Measurements from ENCODE around the gene RAB11FIP4. TPM values are rescaled to one million over a fixed set of nuclear protein-coding genes. Genes with fewer than 3 reads are reported as not detected.

Gene RAB11FIP4
- total RNA-seq, 1 donor from 2014 or later: 21.2 TPM

DNA sequence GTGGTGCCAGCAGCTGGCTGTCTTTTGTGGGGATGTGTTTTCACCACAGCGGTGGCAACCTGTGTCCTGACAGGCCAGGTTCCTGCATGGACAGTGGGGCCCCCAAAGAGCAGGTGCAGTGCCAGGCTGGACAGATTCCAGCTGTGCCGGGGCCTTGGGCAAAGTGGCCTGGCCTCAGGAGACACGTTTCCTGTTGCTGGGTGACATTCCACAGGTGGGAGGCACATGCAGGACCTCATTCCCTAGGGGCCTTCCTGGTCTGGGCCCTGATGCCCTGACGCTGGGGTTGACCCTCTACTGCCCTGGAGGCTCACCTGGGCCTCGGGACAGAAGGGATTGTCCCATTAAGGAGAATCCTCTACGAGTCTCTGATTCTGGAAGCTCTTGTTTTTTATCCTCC lies 182.4 kb downstream of the RAB11FIP4 start:
- Mint-ChIP-seq H3K4me3 (no peak overlapping the region), H3K27ac (no peak overlapping the region), H3K4me1 (peaks cover 17% of the 10 kb centered on the region), H3K27me3 (ENCODE audit: low read depth) (no peaks in the 10 kb centered on the region), H3K36me3 (no peaks in the 10 kb centered on the region), H3K9me3 (no peaks in the 10 kb centered on the region)
- DNase-seq (ENCODE audit: low spot score in 2 of 2, unreplicated experiment in 2 of 2): no peak
- TF ChIP-seq, protein P1, sequence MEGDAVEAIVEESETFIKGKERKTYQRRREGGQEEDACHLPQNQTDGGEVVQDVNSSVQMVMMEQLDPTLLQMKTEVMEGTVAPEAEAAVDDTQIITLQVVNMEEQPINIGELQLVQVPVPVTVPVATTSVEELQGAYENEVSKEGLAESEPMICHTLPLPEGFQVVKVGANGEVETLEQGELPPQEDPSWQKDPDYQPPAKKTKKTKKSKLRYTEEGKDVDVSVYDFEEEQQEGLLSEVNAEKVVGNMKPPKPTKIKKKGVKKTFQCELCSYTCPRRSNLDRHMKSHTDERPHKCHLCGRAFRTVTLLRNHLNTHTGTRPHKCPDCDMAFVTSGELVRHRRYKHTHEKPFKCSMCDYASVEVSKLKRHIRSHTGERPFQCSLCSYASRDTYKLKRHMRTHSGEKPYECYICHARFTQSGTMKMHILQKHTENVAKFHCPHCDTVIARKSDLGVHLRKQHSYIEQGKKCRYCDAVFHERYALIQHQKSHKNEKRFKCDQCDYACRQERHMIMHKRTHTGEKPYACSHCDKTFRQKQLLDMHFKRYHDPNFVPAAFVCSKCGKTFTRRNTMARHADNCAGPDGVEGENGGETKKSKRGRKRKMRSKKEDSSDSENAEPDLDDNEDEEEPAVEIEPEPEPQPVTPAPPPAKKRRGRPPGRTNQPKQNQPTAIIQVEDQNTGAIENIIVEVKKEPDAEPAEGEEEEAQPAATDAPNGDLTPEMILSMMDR (IDR thresholded peaks at IDR 0.05; ENCODE audit: unreplicated experiment): no peak

DNA sequence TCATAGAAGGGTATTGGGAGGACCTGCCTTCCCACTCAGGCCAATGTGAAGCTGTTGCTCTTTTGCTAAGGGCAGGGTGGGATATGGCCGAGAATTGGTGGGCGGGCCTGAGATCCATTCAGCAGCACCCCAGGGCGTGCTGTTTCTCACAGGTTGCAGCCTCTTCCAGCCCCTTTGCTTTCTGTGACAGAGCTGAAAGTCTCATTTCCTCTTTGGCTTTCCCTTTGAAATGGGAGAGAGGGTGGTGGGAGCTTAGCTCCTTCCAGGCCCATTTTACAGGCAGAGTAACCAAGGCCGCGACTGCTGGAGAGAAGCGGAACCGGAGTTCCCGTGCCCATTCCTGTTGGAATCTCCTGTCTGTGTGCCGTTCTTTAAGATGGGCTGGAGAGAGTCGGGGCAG lies 183.0 kb downstream of the RAB11FIP4 start:
- TF ChIP-seq, protein P1 (IDR thresholded peaks at IDR 0.05; ENCODE audit: unreplicated experiment): no peak
- no peak for DNase-seq (ENCODE audit: low spot score in 2 of 2, unreplicated experiment in 2 of 2)
- peaks cover 23% of the 10 kb centered on the region for H3K4me1 Mint-ChIP-seq

DNA sequence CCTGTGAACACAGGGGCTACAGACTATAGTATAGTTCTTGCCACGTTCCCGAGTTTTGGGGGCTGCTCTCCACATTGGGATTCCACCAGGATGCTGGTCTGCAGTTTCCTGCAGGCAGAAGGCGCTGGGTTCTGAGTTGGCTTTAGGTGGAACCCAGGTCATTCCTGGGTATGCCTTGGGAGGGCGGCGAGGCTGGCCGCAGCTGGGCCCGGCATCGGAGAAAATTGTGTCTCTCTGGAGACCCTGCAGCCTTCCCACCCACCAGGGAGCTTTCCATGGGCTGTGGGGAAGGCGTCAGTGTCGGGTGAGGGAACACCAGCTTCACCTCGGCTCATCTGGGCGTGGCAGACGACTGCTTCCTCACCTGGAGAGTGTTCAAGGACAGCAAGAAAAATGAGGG lies 183.6 kb downstream of the RAB11FIP4 start:
- DNase-seq (ENCODE audit: low spot score in 2 of 2, unreplicated experiment in 2 of 2): no peak
- Mint-ChIP-seq H3K27ac (no peak overlapping the region), H3K4me3 (no peak overlapping the region), H3K9me3 (no peaks in the 10 kb centered on the region), H3K36me3 (no peaks in the 10 kb centered on the region), H3K4me1 (peaks cover 21% of the 10 kb centered on the region), H3K27me3 (ENCODE audit: low read depth) (no peaks in the 10 kb centered on the region)
- TF ChIP-seq, protein P1 (IDR thresholded peaks at IDR 0.05; ENCODE audit: unreplicated experiment): no peak

More for the DNA sequence above, 183.0 kb downstream of the RAB11FIP4 start:
- Mint-ChIP-seq H3K27me3 (ENCODE audit: low read depth) (no peaks in the 10 kb centered on the region), H3K9me3 (no peaks in the 10 kb centered on the region), H3K36me3 (no peaks in the 10 kb centered on the region), H3K4me3 (no peak overlapping the region), H3K27ac (no peak overlapping the region)

DNA sequence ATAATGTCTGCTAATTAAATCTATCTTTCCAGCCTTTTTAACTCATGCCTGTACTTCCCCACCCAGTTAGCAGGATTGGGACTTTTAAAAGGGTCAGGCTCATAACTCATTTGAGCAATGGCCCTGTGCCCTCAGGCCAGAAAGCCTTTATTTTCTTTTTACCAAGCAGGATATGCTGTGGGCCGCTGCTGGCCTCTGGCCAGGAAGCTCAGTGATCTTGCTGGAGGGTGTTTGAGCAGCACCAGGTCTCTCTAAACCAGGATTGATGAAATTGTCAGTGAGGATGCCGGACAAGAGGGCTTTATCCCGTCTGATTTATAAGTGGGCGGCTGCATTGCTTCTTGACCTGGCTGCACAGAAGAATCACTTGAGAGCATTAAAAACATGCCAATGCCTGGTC lies 187.8 kb downstream of the RAB11FIP4 start:
- H3K27ac Mint-ChIP-seq: no peak overlapping the region
- DNase-seq (ENCODE audit: low spot score in 2 of 2, unreplicated experiment in 2 of 2): no peak
- no peaks in the 10 kb centered on the region for H3K27me3 Mint-ChIP-seq (ENCODE audit: low read depth)
- TF ChIP-seq, protein P1 (IDR thresholded peaks at IDR 0.05; ENCODE audit: unreplicated experiment): no peak
- H3K4me1 Mint-ChIP-seq: peaks cover 10% of the 10 kb centered on the region
- no peaks in the 10 kb centered on the region for H3K36me3 Mint-ChIP-seq
- no peaks in the 10 kb centered on the region for H3K9me3 Mint-ChIP-seq
- H3K4me3 Mint-ChIP-seq: no peak overlapping the region

DNA sequence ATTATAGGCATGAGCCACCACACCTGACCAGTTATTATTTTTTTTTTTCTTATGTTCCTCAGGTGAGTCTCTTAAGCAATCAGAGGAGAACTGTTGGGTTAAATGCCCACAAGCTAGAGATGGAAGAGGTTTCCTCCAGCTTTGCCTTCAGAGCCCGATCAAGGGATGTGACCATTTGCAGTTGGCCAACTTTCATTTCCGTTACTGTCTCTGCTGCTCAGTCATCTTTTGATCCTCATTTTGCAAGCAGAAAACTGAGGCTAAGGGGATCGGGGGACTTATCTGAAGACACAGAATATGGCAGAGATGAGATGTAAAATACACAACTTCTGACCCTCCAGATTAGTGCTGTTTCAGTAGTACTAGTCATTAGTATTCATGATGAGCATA lies 188.8 kb downstream of the RAB11FIP4 start:
- TF ChIP-seq, protein P1 (IDR thresholded peaks at IDR 0.05; ENCODE audit: unreplicated experiment): no peak
- no peaks in the 10 kb centered on the region for H3K9me3 Mint-ChIP-seq
- H3K27me3 Mint-ChIP-seq (ENCODE audit: low read depth): no peaks in the 10 kb centered on the region
- no peak overlapping the region for H3K27ac Mint-ChIP-seq
- H3K4me3 Mint-ChIP-seq: no peak overlapping the region
- H3K36me3 Mint-ChIP-seq: no peaks in the 10 kb centered on the region
- no peak for DNase-seq (ENCODE audit: low spot score in 2 of 2, unreplicated experiment in 2 of 2)
- peaks cover 10% of the 10 kb centered on the region for H3K4me1 Mint-ChIP-seq
